GM10248 (cell line): ENCODE measurements around the gene ATRNL1.
A peak's percentile ranks its signal among the peaks of the same experiment; 100 is the strongest.

ENCODE experiments used
- CTCF ChIA-PET: fragments of 300-600 bp; sonication (Branson Sonifier 250); formaldehyde crosslinking; extraction: SDS; loops from one replicate; lab custom pipeline; 2021; ENCODE audit warnings: antibody characterized with exemption; lab: Yijun Ruan, JAX
- POLR2A ChIA-PET: fragments of 350-650 bp; sonication (Branson Sonifier 250); formaldehyde crosslinking; extraction: SDS; loops from one replicate; lab custom pipeline; 2020; ENCODE audit warnings: antibody characterized with exemption; lab: Yijun Ruan, JAX
- DNase-seq: peaks from one replicate; pipeline ENCODE4 v3.0.0; 2012; ENCODE audit errors: extremely low spot score
- TF ChIP-seq, protein P1 (sequence below): IDR thresholded peaks from 2 replicates; pipeline ENCODE4 v1.5.1; 2012; ENCODE audit warnings: mild to moderate bottlenecking, low read depth; ENCODE audit errors: extremely low read depth, missing control alignments, control extremely low read depth

The ATRNL1 gene

GRCh38 chr10:115539142-115539762, 446.1 kb downstream of the ATRNL1 start:
- DNase-seq: no peak
- ChIA-PET CTCF (interaction anchor here (1.5 kb wide), 1 partner anchor 19 kb away, joined by 3 read pairs; no protein-coding TSS in a partner anchor), POLR2A (no interaction called here)
- TF ChIP-seq, protein P1, sequence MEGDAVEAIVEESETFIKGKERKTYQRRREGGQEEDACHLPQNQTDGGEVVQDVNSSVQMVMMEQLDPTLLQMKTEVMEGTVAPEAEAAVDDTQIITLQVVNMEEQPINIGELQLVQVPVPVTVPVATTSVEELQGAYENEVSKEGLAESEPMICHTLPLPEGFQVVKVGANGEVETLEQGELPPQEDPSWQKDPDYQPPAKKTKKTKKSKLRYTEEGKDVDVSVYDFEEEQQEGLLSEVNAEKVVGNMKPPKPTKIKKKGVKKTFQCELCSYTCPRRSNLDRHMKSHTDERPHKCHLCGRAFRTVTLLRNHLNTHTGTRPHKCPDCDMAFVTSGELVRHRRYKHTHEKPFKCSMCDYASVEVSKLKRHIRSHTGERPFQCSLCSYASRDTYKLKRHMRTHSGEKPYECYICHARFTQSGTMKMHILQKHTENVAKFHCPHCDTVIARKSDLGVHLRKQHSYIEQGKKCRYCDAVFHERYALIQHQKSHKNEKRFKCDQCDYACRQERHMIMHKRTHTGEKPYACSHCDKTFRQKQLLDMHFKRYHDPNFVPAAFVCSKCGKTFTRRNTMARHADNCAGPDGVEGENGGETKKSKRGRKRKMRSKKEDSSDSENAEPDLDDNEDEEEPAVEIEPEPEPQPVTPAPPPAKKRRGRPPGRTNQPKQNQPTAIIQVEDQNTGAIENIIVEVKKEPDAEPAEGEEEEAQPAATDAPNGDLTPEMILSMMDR: no peak

- ChIA-PET CTCF (no interaction called here), POLR2A (no interaction called here)
- DNase-seq: no peak
- TF ChIP-seq, protein P1: no peak
Observed at GRCh38 chr10:115555887-115556402, 462.8 kb downstream of the ATRNL1 start.

DNA sequence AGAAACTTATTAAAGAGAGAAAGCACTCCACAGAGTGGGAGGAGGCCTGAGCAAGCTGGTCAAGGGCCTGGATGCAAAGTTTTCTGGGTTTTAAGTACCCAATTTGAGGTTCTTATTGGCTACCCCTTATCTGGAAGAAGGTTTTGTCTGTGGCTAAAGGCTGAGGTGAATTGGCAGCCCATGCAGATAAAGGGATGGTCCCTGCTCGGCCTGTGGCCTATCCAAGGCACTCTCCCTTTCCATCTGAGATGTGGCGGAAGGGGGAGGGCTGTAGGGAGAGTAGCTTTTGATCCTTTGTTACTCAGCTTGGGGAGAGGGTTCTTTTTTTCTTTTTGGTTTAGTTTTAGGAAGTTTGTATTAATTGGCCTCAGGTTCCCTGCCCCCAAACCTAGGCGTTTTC, 465.1 kb downstream of the ATRNL1 start:
- ChIA-PET CTCF (interaction anchor here (0.9 kb wide), 1 partner anchor 9 kb away, joined by 4 read pairs; no protein-coding TSS in a partner anchor), POLR2A (no interaction called here)
- no peak for DNase-seq
- TF ChIP-seq, protein P1: no peak

DNA sequence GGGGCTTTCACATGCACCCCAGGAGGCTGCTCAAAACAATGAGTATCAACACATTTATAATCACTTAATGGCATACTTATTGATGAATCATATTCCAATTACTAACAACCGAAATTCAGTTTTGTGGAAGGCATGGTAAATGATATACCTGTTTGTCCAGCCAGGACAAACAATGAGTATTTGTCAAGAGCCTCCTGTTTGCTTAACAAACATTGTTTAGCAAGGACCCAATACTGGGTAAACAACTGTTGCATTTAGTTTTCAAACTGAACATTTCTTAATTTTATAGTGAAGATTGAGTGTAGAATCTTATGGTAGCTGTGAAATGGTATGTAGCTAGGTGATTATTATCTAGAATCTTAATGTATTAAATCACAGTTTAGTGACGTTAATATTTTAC, 473.7 kb downstream of the ATRNL1 start:
- CTCF ChIA-PET: interaction anchor here (1.9 kb wide), 1 partner anchor 9 kb away, joined by 4 read pairs; no protein-coding TSS in a partner anchor
- POLR2A ChIA-PET: no interaction called here
- TF ChIP-seq, protein P1: no peak
- no peak for DNase-seq

DNA sequence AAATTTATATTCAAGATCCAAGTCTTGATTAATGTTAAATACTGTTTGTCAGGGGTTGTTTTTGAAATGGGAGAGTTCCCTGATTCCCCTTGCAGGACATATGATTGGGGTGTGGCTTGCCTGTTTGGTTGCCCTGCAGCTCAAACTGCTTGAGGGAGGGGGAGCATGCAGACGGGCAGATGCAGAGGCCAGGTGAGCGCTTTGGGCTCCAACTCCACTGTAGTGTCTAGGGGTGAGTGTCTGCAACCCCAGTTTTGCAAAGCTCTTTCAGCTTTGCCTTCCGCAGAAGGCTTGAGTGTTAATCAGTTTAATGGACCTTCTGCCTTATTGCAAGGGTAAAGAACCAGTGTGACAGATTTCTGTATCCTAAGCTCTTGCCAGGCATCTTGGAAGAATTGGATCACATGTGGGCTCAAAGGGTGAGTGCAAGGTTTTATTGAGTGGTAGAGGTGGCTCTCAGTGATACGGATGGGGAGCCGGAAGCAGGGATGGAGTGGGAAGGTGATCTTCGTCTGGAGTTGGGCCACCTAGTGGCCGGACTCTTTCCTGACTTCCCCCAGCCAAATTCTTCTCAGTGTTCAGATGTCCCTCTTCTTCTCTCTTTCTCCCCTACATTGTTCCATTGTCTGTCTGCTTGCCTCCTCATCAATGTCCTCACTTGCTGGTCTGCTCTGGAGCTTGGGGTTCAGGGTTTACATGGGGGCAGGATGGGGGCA, 479.7 kb downstream of the ATRNL1 start:
- peak; percentile 8 for DNase-seq
- POLR2A ChIA-PET: no interaction called here
- CTCF ChIA-PET: interaction anchor here (1.6 kb wide), 1 partner anchor 13 kb away, joined by 3 read pairs; no protein-coding TSS in a partner anchor
- TF ChIP-seq, protein P1: peak; percentile 24

DNA sequence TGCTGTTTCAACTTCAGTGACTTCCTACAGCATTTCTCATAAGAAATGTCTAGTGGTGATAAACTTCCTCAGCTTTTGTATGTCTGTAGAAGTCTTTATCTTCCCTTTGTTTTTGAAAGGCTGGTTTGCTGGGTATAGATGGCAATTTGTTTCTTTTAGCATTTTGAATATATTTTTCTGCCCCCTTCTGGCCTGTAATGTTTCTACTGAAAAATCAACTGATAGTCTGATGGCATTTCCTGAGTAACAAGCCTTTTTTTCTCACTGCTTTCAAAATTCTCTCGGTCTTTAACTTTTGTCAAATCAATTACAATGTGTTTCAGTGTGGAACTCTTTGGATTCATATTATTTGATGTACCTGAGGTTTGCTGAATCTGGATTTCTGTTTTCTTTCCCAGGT, 487.1 kb downstream of the ATRNL1 start:
- ChIA-PET CTCF (interaction anchor here (1.0 to 1.7 kb wide), 3 partner anchors 10 to 12 kb away, joined by 3 to 7 read pairs (median 5); no protein-coding TSS in a partner anchor), POLR2A (no interaction called here)
- TF ChIP-seq, protein P1: no peak
- DNase-seq: no peak
